ENCODE data around the gene KRTAP20-2. TPM values are rescaled to one million over a fixed set of nuclear protein-coding genes. Genes with fewer than 3 reads are reported as not detected.

Gene KRTAP20-2
- not detected in 2 replicates for total RNA-seq

DNA sequence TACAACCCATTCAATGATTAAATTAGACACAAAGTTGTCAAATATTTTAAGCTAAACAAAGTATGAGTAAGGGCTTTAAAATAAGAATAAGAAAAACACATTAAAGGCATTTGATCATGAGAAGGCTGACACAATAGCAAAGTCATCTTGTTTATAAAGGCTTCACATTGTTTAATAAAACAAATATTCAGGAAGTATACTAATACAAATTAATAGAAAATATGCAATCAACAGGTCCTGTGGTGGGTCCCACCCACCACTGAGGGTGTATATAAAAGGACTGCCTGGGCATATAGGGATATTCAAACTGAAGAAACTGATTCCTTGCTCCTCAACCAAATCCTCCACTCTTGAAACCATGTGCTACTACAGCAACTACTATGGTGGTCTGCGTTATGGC is at the start of gene KRTAP20-2:
Gene KRTAP20-2 (plus strand): TSS at position 301 of the 400 bp plus-strand sequence. CDS start 58 bp downstream, at position 359.

GRCh38 chr21:30590297-30590696 is 44.7 kb upstream of the KRTAP20-2 start, which contains the start of gene KRTAP22-2:
Gene KRTAP22-2 (minus strand): TSS chr21:30590397.

GRCh38 chr21:30592140-30592539 is 42.9 kb upstream of the KRTAP20-2 start, which contains the start of gene KRTAP6-3:
Gene KRTAP6-3 (plus strand): TSS chr21:30592440. CDS start chr21:30592446, 6 bp downstream.

GRCh38 chr21:30598802-30599201 is 36.2 kb upstream of the KRTAP20-2 start, which contains the start of gene KRTAP6-2:
Gene KRTAP6-2 (minus strand): TSS chr21:30598902. CDS start chr21:30598874, 28 bp downstream.

GRCh38 chr21:30600787-30601186 is 34.2 kb upstream of the KRTAP20-2 start, which contains the start of gene KRTAP22-1:
Gene KRTAP22-1 (plus strand): TSS chr21:30601087.

GRCh38 chr21:30613836-30614235 is 21.2 kb upstream of the KRTAP20-2 start, which contains the start of gene KRTAP6-1:
Gene KRTAP6-1 (minus strand): TSS chr21:30613930. CDS start chr21:30613904, 26 bp downstream.

GRCh38 chr21:30616125-30616524 is 18.9 kb upstream of the KRTAP20-2 start, which contains the start of gene KRTAP20-1:
Gene KRTAP20-1 (plus strand): TSS chr21:30616425. CDS start chr21:30616455, 30 bp downstream.

GRCh38 chr21:30620522-30620921 is 14.5 kb upstream of the KRTAP20-2 start, which contains the start of gene KRTAP20-4:
Gene KRTAP20-4 (plus strand): TSS chr21:30620627.

GRCh38 chr21:30642564-30642963 is 7.6 kb downstream of the KRTAP20-2 start, which contains the start of gene KRTAP20-3:
Gene KRTAP20-3 (plus strand): TSS chr21:30642864.

Other genes with a start within 250 kb of the KRTAP20-2 start
- not detected in 2 replicates for gene KRTAP13-1, start 239.2 kb upstream of the KRTAP20-2 start, total RNA-seq
- not detected in 2 replicates for gene KRTAP13-3, start 209.3 kb upstream of the KRTAP20-2 start, total RNA-seq
- not detected in 2 replicates for gene KRTAP13-4, start 205.0 kb upstream of the KRTAP20-2 start, total RNA-seq
- not detected in 2 replicates for gene KRTAP15-1, start 194.9 kb upstream of the KRTAP20-2 start, total RNA-seq
- not detected in 2 replicates for gene KRTAP19-1, start 154.8 kb upstream of the KRTAP20-2 start, total RNA-seq
- gene KRTAP19-2, start 147.8 kb upstream of the KRTAP20-2 start, total RNA-seq: not detected in 2 replicates
- not detected in 2 replicates for gene KRTAP19-3, start 143.2 kb upstream of the KRTAP20-2 start, total RNA-seq
- gene KRTAP19-4, start 138.0 kb upstream of the KRTAP20-2 start, total RNA-seq: not detected in 2 replicates
- not detected in 2 replicates for gene KRTAP19-5, start 133.1 kb upstream of the KRTAP20-2 start, total RNA-seq
- not detected in 2 replicates for gene KRTAP19-6, start 93.3 kb upstream of the KRTAP20-2 start, total RNA-seq
- not detected in 2 replicates for gene KRTAP19-7, start 73.9 kb upstream of the KRTAP20-2 start, total RNA-seq
- gene KRTAP22-2, start 44.8 kb upstream of the KRTAP20-2 start, total RNA-seq: not detected in 2 replicates
- gene KRTAP6-3, start 42.8 kb upstream of the KRTAP20-2 start, total RNA-seq: not detected in 2 replicates
- gene KRTAP6-2, start 36.3 kb upstream of the KRTAP20-2 start, total RNA-seq: not detected in 2 replicates
- not detected in 2 replicates for gene KRTAP22-1, start 34.1 kb upstream of the KRTAP20-2 start, total RNA-seq
- gene KRTAP6-1, start 21.3 kb upstream of the KRTAP20-2 start, total RNA-seq: not detected in 2 replicates
- not detected in 2 replicates for gene KRTAP20-1, start 18.8 kb upstream of the KRTAP20-2 start, total RNA-seq
- gene KRTAP20-4, start 14.6 kb upstream of the KRTAP20-2 start, total RNA-seq: not detected in 2 replicates
- not detected in 2 replicates for gene KRTAP20-3, start 7.7 kb downstream of the KRTAP20-2 start, total RNA-seq
- gene KRTAP21-3, start 83.6 kb downstream of the KRTAP20-2 start, total RNA-seq: not detected in 2 replicates
- not detected in 2 replicates for gene KRTAP21-2, start 112.1 kb downstream of the KRTAP20-2 start, total RNA-seq
- not detected in 2 replicates for gene KRTAP21-1, start 120.2 kb downstream of the KRTAP20-2 start, total RNA-seq
- not detected in 2 replicates for gene KRTAP8-1, start 178.1 kb downstream of the KRTAP20-2 start, total RNA-seq
- not detected in 2 replicates for gene KRTAP7-1, start 194.6 kb downstream of the KRTAP20-2 start, total RNA-seq
- not detected in 2 replicates for gene KRTAP11-1, start 246.4 kb downstream of the KRTAP20-2 start, total RNA-seq